Panc1 (cell line): Measurements from ENCODE around the gene ZNF593OS.

ENCODE experiments used
- CTCF ChIP-seq: fragments of 450-650 bp; IDR thresholded peaks from 2 replicates; pipeline ENCODE4 v1.5.1; 2017; ENCODE audit warnings: mild to moderate bottlenecking
- POLR2AphosphoS5 ChIP-seq: IDR thresholded peaks from 2 replicates; pipeline ENCODE4 v1.6.1; 2012; ENCODE audit warnings: mild to moderate bottlenecking, low read depth, low read length, moderate library complexity

GRCh38 chr1:26184086-26184485 lies 12.5 kb upstream of the ZNF593OS start:
- TF ChIP-seq CTCF: no peak
- no peak for TF ChIP-seq POLR2AphosphoS5
